Right lung (tissue), 5 donors: ENCODE data around the gene SPDYE4. TPM values are rescaled to one million over a fixed set of nuclear protein-coding genes. Genes with fewer than 3 reads are reported as not detected.

Experiments
- DNase-seq, 2 donors: peaks; one replicate each; pipeline ENCODE4 v3.0.0-alpha.2; 2013
- polyA plus RNA-seq, 5 donors: library from polyadenylated mRNA; unstranded; fragments of 120-200 nt; gene quantifications; one replicate each; pipeline versions ENCODE4 v1.2.1 to v1.2.3, GENCODE V29; 2013; ENCODE audit warnings: inconsistent platforms in 1 of 5, low replicate concordance in 1 of 5; ENCODE audit not compliant: insufficient read length in 5 of 5, insufficient read depth in 1 of 5

SPDYE4 gene
- polyA plus RNA-seq, 5 donors: 0.41 to 0.58 TPM; not detected in 3

- DNase-seq: no peak
These were observed 45.6 kb downstream of the SPDYE4 start for GRCh38 chr17:8712698-8713097.

GRCh38 chr17:8711291-8711690 is 47.1 kb downstream of the SPDYE4 start:
- no peak for DNase-seq

- no peak for DNase-seq
These were observed 47.5 kb downstream of the SPDYE4 start for GRCh38 chr17:8710813-8711212.

GRCh38 chr17:8709006-8709405 is 49.3 kb downstream of the SPDYE4 start:
- DNase-seq: no peak

- peak; percentile 89 to 95 for DNase-seq
These were observed 50.3 kb downstream of the SPDYE4 start for GRCh38 chr17:8708025-8708461.

- no peak for DNase-seq
These were observed 50.9 kb downstream of the SPDYE4 start for GRCh38 chr17:8707332-8708024.

- no peak for DNase-seq
These were observed 51.9 kb downstream of the SPDYE4 start for GRCh38 chr17:8706431-8706830.

GRCh38 chr17:8705427-8705826 is 52.9 kb downstream of the SPDYE4 start:
- DNase-seq: no peak

- no peak for DNase-seq
These were observed 55.3 kb downstream of the SPDYE4 start for GRCh38 chr17:8703001-8703400.

GRCh38 chr17:8701754-8702153 is 56.6 kb downstream of the SPDYE4 start:
- no peak for DNase-seq

- DNase-seq: no peak
These were observed 57.1 kb downstream of the SPDYE4 start for GRCh38 chr17:8701221-8701620.

Other genes starting within 250 kb of the SPDYE4 start
- 100 to 1,000 TPM; 138 to 176 (median 152) TPM for gene MYH10, start 127.8 kb downstream of the SPDYE4 start, polyA plus RNA-seq
- under 1 TPM; 0.28 to 0.55 (median 0.33) TPM for gene CCDC42, start 13.7 kb downstream of the SPDYE4 start, polyA plus RNA-seq
- gene MFSD6L, start 40.8 kb upstream of the SPDYE4 start, polyA plus RNA-seq: under 1 TPM; 0.41 to 0.70 (median 0.53) TPM
- gene PIK3R6, start 109.1 kb upstream of the SPDYE4 start, polyA plus RNA-seq: 1 to 10 TPM; 1.6 to 2.7 (median 2.1) TPM
- gene PIK3R5, start 207.2 kb upstream of the SPDYE4 start, polyA plus RNA-seq: 1 to 10 TPM; 1.4 to 2.4 (median 1.8) TPM